HL-60 (cell line): ENCODE measurements around the gene SHB.

ENCODE experiments used
- GABPA ChIP-seq: IDR thresholded peaks from 2 replicates; pipeline ENCODE4 v1.6.1; 2012; ENCODE audit warnings: low read depth
- POLR2AphosphoS5 ChIP-seq: IDR thresholded peaks from 2 replicates; pipeline ENCODE4 v1.6.1; 2012; ENCODE audit warnings: low read depth
- SPI1 ChIP-seq: IDR thresholded peaks from 2 replicates; pipeline ENCODE4 v1.6.1; 2012; ENCODE audit warnings: low read depth, mild to moderate bottlenecking, borderline replicate concordance
- TF ChIP-seq, protein P1 (sequence below): IDR thresholded peaks from one replicate; pipeline ENCODE4 v1.5.1; 2011; ENCODE audit warnings: low read length, control low read depth, inconsistent platforms; ENCODE audit not compliant: insufficient read depth

DNA sequence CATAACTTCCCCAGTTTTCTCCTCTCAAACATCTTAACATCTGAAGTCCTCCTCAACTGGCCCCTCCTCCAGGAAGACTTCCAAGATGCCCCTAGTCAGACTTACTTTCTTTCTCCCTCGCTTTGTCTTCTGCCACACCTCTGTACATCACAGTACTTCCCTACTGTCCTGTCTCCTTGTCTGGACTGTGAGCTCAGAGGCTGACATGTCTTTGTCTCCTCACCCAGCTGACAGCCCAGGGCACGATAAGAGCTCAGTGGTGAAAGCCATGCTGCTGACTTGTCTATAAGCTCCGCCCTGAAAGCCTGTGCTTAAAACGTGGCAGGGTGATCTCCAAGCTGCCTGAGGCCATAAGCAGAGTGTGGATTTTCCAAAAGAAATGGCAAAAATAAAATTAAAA is 132.1 kb downstream of the SHB start:
- TF ChIP-seq, protein P1, sequence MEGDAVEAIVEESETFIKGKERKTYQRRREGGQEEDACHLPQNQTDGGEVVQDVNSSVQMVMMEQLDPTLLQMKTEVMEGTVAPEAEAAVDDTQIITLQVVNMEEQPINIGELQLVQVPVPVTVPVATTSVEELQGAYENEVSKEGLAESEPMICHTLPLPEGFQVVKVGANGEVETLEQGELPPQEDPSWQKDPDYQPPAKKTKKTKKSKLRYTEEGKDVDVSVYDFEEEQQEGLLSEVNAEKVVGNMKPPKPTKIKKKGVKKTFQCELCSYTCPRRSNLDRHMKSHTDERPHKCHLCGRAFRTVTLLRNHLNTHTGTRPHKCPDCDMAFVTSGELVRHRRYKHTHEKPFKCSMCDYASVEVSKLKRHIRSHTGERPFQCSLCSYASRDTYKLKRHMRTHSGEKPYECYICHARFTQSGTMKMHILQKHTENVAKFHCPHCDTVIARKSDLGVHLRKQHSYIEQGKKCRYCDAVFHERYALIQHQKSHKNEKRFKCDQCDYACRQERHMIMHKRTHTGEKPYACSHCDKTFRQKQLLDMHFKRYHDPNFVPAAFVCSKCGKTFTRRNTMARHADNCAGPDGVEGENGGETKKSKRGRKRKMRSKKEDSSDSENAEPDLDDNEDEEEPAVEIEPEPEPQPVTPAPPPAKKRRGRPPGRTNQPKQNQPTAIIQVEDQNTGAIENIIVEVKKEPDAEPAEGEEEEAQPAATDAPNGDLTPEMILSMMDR, result no peak
- TF ChIP-seq POLR2AphosphoS5, result no peak
- no peak for TF ChIP-seq GABPA
- TF ChIP-seq SPI1, result no peak
